ENCODE data around the gene SCYL3. TPM values are rescaled to one million over a fixed set of nuclear protein-coding genes. Genes with fewer than 3 reads are reported as not detected.

The SCYL3 gene
- polyA plus RNA-seq, 2 donors, result 3.8 to 5.3 TPM

DNA sequence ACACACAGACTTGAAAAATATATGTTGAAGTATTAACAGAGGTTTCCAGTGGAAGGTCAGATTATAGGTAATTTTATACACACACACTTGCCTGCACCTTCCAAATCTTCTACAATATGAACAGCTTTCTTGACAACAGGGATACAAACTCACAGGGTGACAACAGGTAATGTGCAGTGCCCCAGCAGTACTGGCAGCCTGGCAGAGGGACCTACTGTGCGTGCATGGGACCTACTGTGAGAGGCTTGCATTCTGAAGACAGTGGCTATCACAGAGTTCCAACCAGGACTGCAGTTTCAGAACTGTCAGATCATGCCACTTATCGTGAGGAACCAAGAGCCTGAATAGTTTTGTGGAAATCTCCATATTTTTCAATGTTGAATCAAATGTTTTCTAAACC, 3.8 kb downstream of the SCYL3 start:
- no peak overlapping the region for H3K4me3 ChIP-seq (ENCODE audit: low read depth in 1 of 2, low read length in 2 of 2)
- peaks cover 2 to 5% of the 10 kb centered on the region in 2 donors for H3K4me1 ChIP-seq (ENCODE audit: control insufficient read depth in 2 of 2, insufficient read depth in 2 of 2, low read length in 1 of 2)
- no peak overlapping the region for H3K27ac ChIP-seq (ENCODE audit: low read depth in 2 of 2, low read length in 1 of 2)
- no peaks in the 10 kb centered on the region for H3K27me3 ChIP-seq (ENCODE audit: control insufficient read depth in 1 of 2, insufficient read depth in 2 of 2, low read length in 2 of 2)
- 92 to 93% methylated on average over 2 of the region's 2 CpGs for WGBS, 2 donors
- peaks cover 0 to 2% of the 10 kb centered on the region in 2 donors for H3K36me3 ChIP-seq (ENCODE audit: control insufficient read depth in 2 of 2, insufficient read depth in 2 of 2, low read length in 1 of 2)
- no peaks in the 10 kb centered on the region for H3K9me3 ChIP-seq (ENCODE audit: control insufficient read depth in 2 of 2, insufficient read depth in 1 of 2, low read depth in 1 of 2, low read length in 1 of 2)

GRCh38 chr1:169886931-169887330, 6.8 kb downstream of the SCYL3 start:
- Histone ChIP-seq H3K36me3 (ENCODE audit: control insufficient read depth in 2 of 2, insufficient read depth in 2 of 2, low read length in 1 of 2) (peaks cover 0 to 14% of the 10 kb centered on the region in 2 donors), H3K27ac (ENCODE audit: low read depth in 2 of 2, low read length in 1 of 2) (no peak overlapping the region), H3K27me3 (ENCODE audit: control insufficient read depth in 1 of 2, insufficient read depth in 2 of 2, low read length in 2 of 2) (no peaks in the 10 kb centered on the region), H3K9me3 (ENCODE audit: control insufficient read depth in 2 of 2, insufficient read depth in 1 of 2, low read depth in 1 of 2, low read length in 1 of 2) (no peaks in the 10 kb centered on the region), H3K4me1 (ENCODE audit: control insufficient read depth in 2 of 2, insufficient read depth in 2 of 2, low read length in 1 of 2) (peaks cover 0 to 5% of the 10 kb centered on the region in 2 donors), H3K4me3 (ENCODE audit: low read depth in 1 of 2, low read length in 2 of 2) (no peak overlapping the region)
- WGBS, 2 donors, result 88 to 92% methylated on average over 2 of the region's 2 CpGs

DNA sequence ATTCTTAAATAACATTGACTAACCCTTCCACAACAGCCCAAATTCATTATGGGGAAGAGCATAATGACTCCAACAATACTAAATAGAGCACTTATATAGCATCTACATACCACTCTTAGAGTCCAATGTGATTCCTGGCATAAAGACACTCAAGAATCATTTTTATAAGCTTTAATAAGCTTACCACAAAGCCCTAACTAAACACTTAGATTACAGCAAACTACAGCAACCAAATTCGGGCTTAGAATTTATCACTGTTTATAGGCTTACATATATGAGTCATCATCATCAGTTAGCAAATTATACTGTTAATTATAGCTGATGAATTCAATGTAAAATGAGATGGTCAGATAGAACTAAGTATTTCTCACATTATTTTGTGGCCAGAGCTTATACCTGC, 7.3 kb downstream of the SCYL3 start:
- Histone ChIP-seq H3K4me3 (ENCODE audit: low read depth in 1 of 2, low read length in 2 of 2) (no peak overlapping the region), H3K4me1 (ENCODE audit: control insufficient read depth in 2 of 2, insufficient read depth in 2 of 2, low read length in 1 of 2) (peaks cover 0 to 5% of the 10 kb centered on the region in 2 donors), H3K27ac (ENCODE audit: low read depth in 2 of 2, low read length in 1 of 2) (no peak overlapping the region), H3K9me3 (ENCODE audit: control insufficient read depth in 2 of 2, insufficient read depth in 1 of 2, low read depth in 1 of 2, low read length in 1 of 2) (no peaks in the 10 kb centered on the region), H3K36me3 (ENCODE audit: control insufficient read depth in 2 of 2, insufficient read depth in 2 of 2, low read length in 1 of 2) (peaks cover 0 to 15% of the 10 kb centered on the region in 2 donors), H3K27me3 (ENCODE audit: control insufficient read depth in 1 of 2, insufficient read depth in 2 of 2, low read length in 2 of 2) (no peaks in the 10 kb centered on the region)
- WGBS, 2 donors, result 47 to 49% methylated on average over 1 of the region's 1 CpG

DNA sequence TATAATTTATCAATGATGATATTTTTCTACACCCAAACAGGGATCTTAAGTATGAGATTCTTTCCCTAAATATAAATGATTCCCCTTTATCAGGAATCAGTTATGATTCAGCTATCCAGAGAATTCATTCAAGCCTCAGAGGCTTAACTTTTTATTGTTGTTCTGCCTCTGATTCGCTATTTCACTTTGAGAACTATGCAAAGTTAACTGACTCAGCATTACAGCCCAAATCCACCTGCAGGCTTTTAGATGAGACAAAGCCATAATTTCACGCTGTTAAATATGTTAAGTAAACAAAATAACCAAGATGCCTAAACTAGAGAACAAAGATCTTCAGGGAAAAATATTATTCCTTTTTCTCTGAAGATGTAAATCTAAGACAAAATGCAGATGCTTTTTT, 8.5 kb downstream of the SCYL3 start:
- 63 to 82% methylated on average over 2 of the region's 2 CpGs for WGBS, 2 donors
- Histone ChIP-seq H3K4me3 (ENCODE audit: low read depth in 1 of 2, low read length in 2 of 2) (no peak overlapping the region), H3K36me3 (ENCODE audit: control insufficient read depth in 2 of 2, insufficient read depth in 2 of 2, low read length in 1 of 2) (peaks cover 0 to 15% of the 10 kb centered on the region in 2 donors), H3K27me3 (ENCODE audit: control insufficient read depth in 1 of 2, insufficient read depth in 2 of 2, low read length in 2 of 2) (no peaks in the 10 kb centered on the region), H3K4me1 (ENCODE audit: control insufficient read depth in 2 of 2, insufficient read depth in 2 of 2, low read length in 1 of 2) (peaks cover 0 to 2% of the 10 kb centered on the region in 2 donors), H3K27ac (ENCODE audit: low read depth in 2 of 2, low read length in 1 of 2) (no peak overlapping the region), H3K9me3 (ENCODE audit: control insufficient read depth in 2 of 2, insufficient read depth in 1 of 2, low read depth in 1 of 2, low read length in 1 of 2) (no peaks in the 10 kb centered on the region)

GRCh38 chr1:169884634-169885033, 9.1 kb downstream of the SCYL3 start:
- no peak overlapping the region for H3K4me3 ChIP-seq (ENCODE audit: low read depth in 1 of 2, low read length in 2 of 2)
- H3K9me3 ChIP-seq (ENCODE audit: control insufficient read depth in 2 of 2, insufficient read depth in 1 of 2, low read depth in 1 of 2, low read length in 1 of 2), result no peaks in the 10 kb centered on the region
- H3K27ac ChIP-seq (ENCODE audit: low read depth in 2 of 2, low read length in 1 of 2), result no peak overlapping the region
- H3K4me1 ChIP-seq (ENCODE audit: control insufficient read depth in 2 of 2, insufficient read depth in 2 of 2, low read length in 1 of 2), result no peaks in the 10 kb centered on the region
- H3K27me3 ChIP-seq (ENCODE audit: control insufficient read depth in 1 of 2, insufficient read depth in 2 of 2, low read length in 2 of 2), result no peaks in the 10 kb centered on the region
- H3K36me3 ChIP-seq (ENCODE audit: control insufficient read depth in 2 of 2, insufficient read depth in 2 of 2, low read length in 1 of 2), result peaks cover 0 to 15% of the 10 kb centered on the region in 2 donors

DNA sequence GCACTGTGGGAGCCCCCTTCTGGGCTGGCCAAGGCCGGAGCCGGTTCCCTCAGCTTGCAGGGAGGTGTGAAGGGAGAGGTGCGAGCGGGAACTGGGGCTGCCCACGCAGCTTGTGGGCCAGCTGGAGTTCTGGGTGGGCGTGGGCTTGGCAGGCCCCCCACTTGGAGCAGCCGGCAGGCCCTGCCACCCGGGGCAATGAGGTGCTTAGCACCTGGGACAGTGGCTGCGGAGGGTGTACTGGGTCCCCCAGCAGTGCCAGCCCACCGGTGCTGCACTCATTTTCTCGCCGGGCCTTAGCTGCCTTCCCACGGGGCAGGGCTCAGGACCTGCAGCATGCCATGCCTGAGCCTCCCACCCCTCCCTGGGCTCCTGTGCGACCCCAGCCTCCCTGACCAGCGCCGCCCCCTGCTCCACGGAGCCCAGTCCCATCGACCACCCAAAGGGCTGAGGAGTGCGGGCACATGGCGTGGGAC, 11.6 kb downstream of the SCYL3 start:
- Histone ChIP-seq H3K9me3 (ENCODE audit: control insufficient read depth in 2 of 2, insufficient read depth in 1 of 2, low read depth in 1 of 2, low read length in 1 of 2) (no peaks in the 10 kb centered on the region), H3K27me3 (ENCODE audit: control insufficient read depth in 1 of 2, insufficient read depth in 2 of 2, low read length in 2 of 2) (no peaks in the 10 kb centered on the region), H3K4me1 (ENCODE audit: control insufficient read depth in 2 of 2, insufficient read depth in 2 of 2, low read length in 1 of 2) (no peaks in the 10 kb centered on the region), H3K36me3 (ENCODE audit: control insufficient read depth in 2 of 2, insufficient read depth in 2 of 2, low read length in 1 of 2) (peaks cover 3 to 13% of the 10 kb centered on the region in 2 donors), H3K4me3 (ENCODE audit: low read depth in 1 of 2, low read length in 2 of 2) (no peak overlapping the region), H3K27ac (ENCODE audit: low read depth in 2 of 2, low read length in 1 of 2) (no peak overlapping the region)
- 94 to 97% methylated on average over 20 of the region's 20 CpGs for WGBS, 2 donors

DNA sequence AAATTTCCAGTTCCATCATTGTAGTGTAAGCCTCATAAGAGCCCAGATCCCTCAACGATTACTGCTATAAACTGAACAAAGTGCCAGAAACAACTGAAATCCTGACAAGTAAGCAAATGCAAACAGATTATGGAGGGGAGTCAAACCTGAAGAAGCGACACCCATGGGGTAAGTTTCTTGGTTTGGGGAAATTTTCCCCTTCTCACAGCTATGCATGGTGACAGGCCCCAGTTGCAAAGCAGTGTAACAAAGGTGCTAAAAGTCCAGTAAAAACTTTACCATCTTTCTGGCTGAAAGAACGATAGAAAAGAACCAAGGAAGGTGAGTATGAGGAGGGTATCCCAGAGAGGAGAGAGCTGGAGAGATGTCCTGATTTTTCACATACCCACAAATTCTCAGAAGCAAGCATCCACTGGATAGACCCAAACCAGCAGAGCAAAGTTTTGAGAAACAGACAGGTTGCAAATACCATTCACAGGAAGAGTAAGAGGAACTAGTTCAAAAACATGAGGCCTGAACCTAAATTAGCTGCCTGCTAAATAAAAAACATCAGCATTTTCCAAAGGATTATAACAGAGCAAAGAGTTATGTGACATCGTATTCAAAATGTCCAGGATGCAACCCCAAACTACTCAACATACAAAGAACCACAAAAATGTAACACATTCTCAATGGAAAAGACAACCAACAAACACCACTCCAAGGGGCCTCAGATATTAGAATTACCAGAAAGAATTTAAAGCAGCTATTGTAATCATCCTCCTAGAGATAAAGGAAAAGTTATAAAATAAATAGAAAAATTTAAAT, 14.5 kb downstream of the SCYL3 start:
- WGBS, 2 donors, result 87 to 88% methylated on average over 4 of the region's 4 CpGs
- H3K36me3 ChIP-seq (ENCODE audit: control insufficient read depth in 2 of 2, insufficient read depth in 2 of 2, low read length in 1 of 2), result peaks cover 3 to 16% of the 10 kb centered on the region in 2 donors

DNA sequence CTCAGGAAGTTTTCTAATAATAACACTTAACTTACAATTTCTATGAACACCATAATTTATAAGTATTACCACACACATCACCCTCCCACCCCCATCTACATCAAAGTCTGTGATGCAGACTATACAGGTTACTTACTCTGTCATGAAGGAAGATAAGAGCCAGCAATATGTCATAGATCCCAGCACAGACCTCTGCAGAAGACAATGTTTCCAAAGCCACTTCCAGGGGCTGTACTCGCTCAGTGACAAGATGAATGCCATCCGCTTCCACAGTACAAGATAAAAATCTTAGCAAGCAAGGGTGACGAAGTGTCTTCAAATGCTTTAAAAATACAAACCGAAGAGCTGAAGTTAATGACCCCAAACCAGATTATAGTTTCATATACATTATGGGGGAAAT, 15.2 kb downstream of the SCYL3 start:
- peaks cover 3 to 16% of the 10 kb centered on the region in 2 donors for H3K36me3 ChIP-seq (ENCODE audit: control insufficient read depth in 2 of 2, insufficient read depth in 2 of 2, low read length in 1 of 2)
- no peaks in the 10 kb centered on the region for H3K9me3 ChIP-seq (ENCODE audit: control insufficient read depth in 2 of 2, insufficient read depth in 1 of 2, low read depth in 1 of 2, low read length in 1 of 2)
- no peak overlapping the region for H3K27ac ChIP-seq (ENCODE audit: low read depth in 2 of 2, low read length in 1 of 2)
- no peaks in the 10 kb centered on the region for H3K4me1 ChIP-seq (ENCODE audit: control insufficient read depth in 2 of 2, insufficient read depth in 2 of 2, low read length in 1 of 2)
- H3K27me3 ChIP-seq (ENCODE audit: control insufficient read depth in 1 of 2, insufficient read depth in 2 of 2, low read length in 2 of 2), result no peaks in the 10 kb centered on the region
- 90 to 93% methylated on average over 4 of the region's 4 CpGs for WGBS, 2 donors
- H3K4me3 ChIP-seq (ENCODE audit: low read depth in 1 of 2, low read length in 2 of 2), result no peak overlapping the region

More for the DNA sequence above, 14.5 kb downstream of the SCYL3 start:
- Histone ChIP-seq H3K27me3 (ENCODE audit: control insufficient read depth in 1 of 2, insufficient read depth in 2 of 2, low read length in 2 of 2) (no peaks in the 10 kb centered on the region), H3K4me1 (ENCODE audit: control insufficient read depth in 2 of 2, insufficient read depth in 2 of 2, low read length in 1 of 2) (no peaks in the 10 kb centered on the region), H3K4me3 (ENCODE audit: low read depth in 1 of 2, low read length in 2 of 2) (no peak overlapping the region), H3K27ac (ENCODE audit: low read depth in 2 of 2, low read length in 1 of 2) (no peak overlapping the region), H3K9me3 (ENCODE audit: control insufficient read depth in 2 of 2, insufficient read depth in 1 of 2, low read depth in 1 of 2, low read length in 1 of 2) (no peaks in the 10 kb centered on the region)

DNA sequence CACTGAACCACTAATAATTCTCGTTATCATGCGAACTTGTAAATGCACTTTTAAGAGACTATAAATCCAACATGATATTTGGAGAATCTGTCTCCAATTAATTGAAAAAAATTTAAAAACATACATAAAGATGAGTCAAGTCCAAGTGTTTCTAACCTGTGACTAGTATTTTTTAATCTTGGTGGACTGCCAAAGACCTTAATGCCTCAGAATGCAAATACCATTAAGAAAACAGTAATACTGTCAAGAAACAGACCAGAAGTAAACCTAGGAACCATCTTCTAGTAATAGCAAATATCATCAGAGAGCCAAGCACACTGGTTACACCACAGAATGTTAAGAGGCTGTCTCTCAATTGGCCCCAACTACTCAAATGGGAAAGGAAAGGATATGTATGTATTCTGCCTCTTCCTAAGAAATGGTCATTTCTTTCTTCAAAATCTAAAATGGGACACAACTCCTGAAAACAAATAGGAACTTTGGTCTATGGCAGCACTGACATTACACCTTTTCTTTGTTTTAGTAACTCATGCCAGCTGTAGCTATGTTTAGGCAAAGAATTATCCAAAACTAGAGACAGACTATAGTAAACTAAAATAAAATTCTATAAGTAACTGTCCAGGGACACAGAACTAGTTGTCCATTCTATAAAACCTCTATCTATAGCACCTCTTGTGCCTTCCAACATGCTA, 15.8 kb downstream of the SCYL3 start:
- 96 to 98% methylated on average over 2 of the region's 2 CpGs for WGBS, 2 donors
- no peak overlapping the region for H3K4me3 ChIP-seq (ENCODE audit: low read depth in 1 of 2, low read length in 2 of 2)
- no peak overlapping the region for H3K27ac ChIP-seq (ENCODE audit: low read depth in 2 of 2, low read length in 1 of 2)
- no peaks in the 10 kb centered on the region for H3K27me3 ChIP-seq (ENCODE audit: control insufficient read depth in 1 of 2, insufficient read depth in 2 of 2, low read length in 2 of 2)
- H3K4me1 ChIP-seq (ENCODE audit: control insufficient read depth in 2 of 2, insufficient read depth in 2 of 2, low read length in 1 of 2), result no peaks in the 10 kb centered on the region
- peaks cover 5 to 16% of the 10 kb centered on the region in 2 donors for H3K36me3 ChIP-seq (ENCODE audit: control insufficient read depth in 2 of 2, insufficient read depth in 2 of 2, low read length in 1 of 2)
- H3K9me3 ChIP-seq (ENCODE audit: control insufficient read depth in 2 of 2, insufficient read depth in 1 of 2, low read depth in 1 of 2, low read length in 1 of 2), result no peaks in the 10 kb centered on the region

Measured in esophagus (tissue), 2 donors.